ENCODE results near the gene RASL12. TPM values are rescaled to one million over a fixed set of nuclear protein-coding genes. Genes with fewer than 3 reads are reported as not detected.
A peak's percentile ranks its signal among the peaks of the same experiment; 100 is the strongest.

The RASL12 gene
- polyA plus RNA-seq, 1 experiment, result 0.16 TPM

GRCh38 chr15:65087873-65088642 lies 20.3 kb upstream of the RASL12 start:
- no peak for DNase-seq (ENCODE audit: low read depth)
- Histone ChIP-seq H3K27me3 (ENCODE audit: control insufficient read depth, insufficient read depth, low read length) (peaks cover 2% of the 10 kb centered on the region), H3K36me3 (ENCODE audit: control insufficient read depth, insufficient read depth, low read length) (0 out of 2 replicates have a peak, but pooled peaks cover 1% of the 10 kb centered on the region), H3K4me3 (ENCODE audit: low read depth, low read length) (no peak overlapping the region)
- ChIA-PET POLR2A (no interaction called here), CTCF (interaction anchor here (1.2 to 13.4 kb wide), 7 partner anchors 8 to 54 kb away, joined by 3 to 301 read pairs (median 11); partner anchors contain the start of gene KBTBD13)
- no peak for TF ChIP-seq CTCF (IDR thresholded peaks at IDR 0.05; ENCODE audit: insufficient read depth, low read depth, low read length)

- no peak for DNase-seq (ENCODE audit: low read depth)
- no peak for TF ChIP-seq CTCF (IDR thresholded peaks at IDR 0.05; ENCODE audit: insufficient read depth, low read depth, low read length)
- ChIA-PET CTCF (interaction anchor here (1.2 to 13.4 kb wide), 7 partner anchors 8 to 53 kb away, joined by 3 to 301 read pairs (median 11); partner anchors contain the start of gene KBTBD13), POLR2A (interaction anchor here (1.0 kb wide), 1 partner anchor 16 kb away, joined by 3 read pairs; no protein-coding TSS in a partner anchor)
- Histone ChIP-seq H3K4me3 (ENCODE audit: low read depth, low read length) (no peak overlapping the region), H3K36me3 (ENCODE audit: control insufficient read depth, insufficient read depth, low read length) (no peaks in the 10 kb centered on the region), H3K27me3 (ENCODE audit: control insufficient read depth, insufficient read depth, low read length) (peaks cover 4% of the 10 kb centered on the region)
Observed at GRCh38 chr15:65087411-65087810, 19.6 kb upstream of the RASL12 start.

- Histone ChIP-seq H3K4me3 (ENCODE audit: low read depth, low read length) (no peak overlapping the region), H3K27me3 (ENCODE audit: control insufficient read depth, insufficient read depth, low read length) (peaks cover 6% of the 10 kb centered on the region), H3K36me3 (ENCODE audit: control insufficient read depth, insufficient read depth, low read length) (no peaks in the 10 kb centered on the region)
- TF ChIP-seq CTCF (IDR thresholded peaks at IDR 0.05; ENCODE audit: insufficient read depth, low read depth, low read length), result peak; percentile 23; the same call in 1 of the 2 replicates
- ChIA-PET POLR2A (interaction anchor here (1.0 kb wide), 1 partner anchor 17 kb away, joined by 3 read pairs; no protein-coding TSS in a partner anchor), CTCF (interaction anchor here (0.8 to 13.4 kb wide), 7 partner anchors 9 to 52 kb away, joined by 3 to 301 read pairs (median 11); partner anchors contain the start of gene KBTBD13)
- DNase-seq (ENCODE audit: low read depth), result no peak
Observed at GRCh38 chr15:65086680-65087111, 18.9 kb upstream of the RASL12 start.

- TF ChIP-seq CTCF (IDR thresholded peaks at IDR 0.05; ENCODE audit: insufficient read depth, low read depth, low read length), result peak; percentile 55
- H3K36me3 ChIP-seq (ENCODE audit: control insufficient read depth, insufficient read depth, low read length), result no peaks in the 10 kb centered on the region
- H3K27me3 ChIP-seq (ENCODE audit: control insufficient read depth, insufficient read depth, low read length), result peaks cover 9% of the 10 kb centered on the region
- H3K4me3 ChIP-seq (ENCODE audit: low read depth, low read length), result no peak overlapping the region
- CTCF ChIA-PET, result interaction anchor here (0.6 to 13.4 kb wide), 10 partner anchors 10 to 52 kb away, joined by 3 to 301 read pairs (median 10); partner anchors contain the start of gene KBTBD13
- DNase-seq (ENCODE audit: low read depth), result no peak
- POLR2A ChIA-PET, result no interaction called here
Observed at GRCh38 chr15:65085990-65086679, 18.3 kb upstream of the RASL12 start.

Data from BJ (cell line).